SIG-M5 treated with dmso at 0.1 percent for 504 hours (cell line): ENCODE results near the gene HK1.

ENCODE experiments used
- DNase-seq: peaks from one replicate; lab custom pipeline; 2025; ENCODE audit not compliant: unreplicated experiment; lab: John Stamatoyannopoulos, UW

HK1 gene

GRCh38 chr10:69345890-69346474 is 67.7 kb downstream of the HK1 start:
- no peak for DNase-seq

- DNase-seq: no peak
Measured at GRCh38 chr10:69346776-69347175, 68.5 kb downstream of the HK1 start.

GRCh38 chr10:69348816-69349541 is 70.7 kb downstream of the HK1 start:
- DNase-seq: peak; percentile 86

GRCh38 chr10:69349542-69349888 is 71.2 kb downstream of the HK1 start:
- DNase-seq: no peak

GRCh38 chr10:69351589-69351988 is 73.3 kb downstream of the HK1 start:
- DNase-seq: no peak

GRCh38 chr10:69352569-69353264 is 74.4 kb downstream of the HK1 start:
- DNase-seq: no peak

- no peak for DNase-seq
Measured at GRCh38 chr10:69353977-69354635, 75.8 kb downstream of the HK1 start.

- DNase-seq: no peak
Measured at GRCh38 chr10:69356187-69356586, 77.9 kb downstream of the HK1 start.

GRCh38 chr10:69358148-69358795 is 80.0 kb downstream of the HK1 start:
- no peak for DNase-seq

GRCh38 chr10:69359148-69359547 is 80.9 kb downstream of the HK1 start:
- peak; percentile 87 for DNase-seq

GRCh38 chr10:69359594-69359993 is 81.3 kb downstream of the HK1 start:
- no peak for DNase-seq

- peak; percentile 41 for DNase-seq
Measured at GRCh38 chr10:69360485-69361302, 82.4 kb downstream of the HK1 start.

- DNase-seq: no peak
Measured at GRCh38 chr10:69361303-69361614, 83.0 kb downstream of the HK1 start.

GRCh38 chr10:69362471-69362954 is 84.2 kb downstream of the HK1 start:
- no peak for DNase-seq

GRCh38 chr10:69363666-69364065 is 85.4 kb downstream of the HK1 start:
- DNase-seq: no peak

GRCh38 chr10:69364232-69364940 is 86.1 kb downstream of the HK1 start:
- no peak for DNase-seq

GRCh38 chr10:69366738-69367137 is 88.4 kb downstream of the HK1 start:
- DNase-seq: no peak

- DNase-seq: no peak
Measured at GRCh38 chr10:69367469-69367868, 89.2 kb downstream of the HK1 start.

GRCh38 chr10:69372126-69372980 is 94.1 kb downstream of the HK1 start:
- no peak for DNase-seq
